HCT116 (cell line): ENCODE results near the gene PTGIR.

Experiments used
- CTCF ChIP-seq, 3 experiments: fragments of 200-600 bp in 1 of 3; sonication (generic) in 1 of 3; IDR thresholded peaks in 2 of 3; conservative IDR thresholded peaks in 1 of 3; 2 replicates each; pipeline ENCODE4 v1.5.1; 2012 to 2017; ENCODE audit warnings: low read depth in 2 of 3, low read length in 2 of 3, antibody characterized with exemption in 1 of 3, borderline replicate concordance in 1 of 3, control low read depth in 1 of 3, mild to moderate bottlenecking in 1 of 3, mixed read lengths in 1 of 3, mixed run types in 1 of 3, moderate library complexity in 1 of 3; ENCODE audit not compliant: insufficient read depth in 1 of 3
- ELF1 ChIP-seq: IDR thresholded peaks from 2 replicates; pipeline ENCODE4 v1.6.1; 2012; ENCODE audit warnings: low read depth, borderline replicate concordance
- EZH2 ChIP-seq: fragments of 200-600 bp; sonication (generic); IDR thresholded peaks from 2 replicates; pipeline ENCODE4 v1.6.1; 2017; ENCODE audit warnings: antibody characterized with exemption, mixed run types
- EZH2phosphoT487 ChIP-seq: fragments of 200-600 bp; IDR thresholded peaks from 2 replicates; pipeline ENCODE4 v1.6.1; 2018; ENCODE audit warnings: antibody characterized with exemption, borderline replicate concordance
- JUND ChIP-seq: IDR thresholded peaks from 2 replicates; pipeline ENCODE4 v1.6.1; 2012
- POLR2A ChIP-seq: IDR thresholded peaks from 2 replicates; pipeline ENCODE4 v1.7.0; 2011; ENCODE audit warnings: borderline replicate concordance; ENCODE audit not compliant: insufficient read depth, insufficient read length; ENCODE audit errors: extremely low read depth
- POLR2AphosphoS5 ChIP-seq: IDR thresholded peaks from 2 replicates; pipeline ENCODE4 v1.6.1; 2011; ENCODE audit warnings: mild to moderate bottlenecking, low read depth, low read length, moderate library complexity
- RAD21 ChIP-seq: IDR thresholded peaks from 2 replicates; pipeline ENCODE4 v1.6.1; 2012; ENCODE audit warnings: low read depth, mild to moderate bottlenecking
- REST ChIP-seq: IDR thresholded peaks from 2 replicates; pipeline ENCODE4 v1.6.1; 2012; ENCODE audit warnings: low read depth
- SP1 ChIP-seq: IDR thresholded peaks from 2 replicates; pipeline ENCODE4 v1.6.1; 2012; ENCODE audit warnings: low read depth
- YY1 ChIP-seq: IDR thresholded peaks from 2 replicates; pipeline ENCODE4 v1.6.1; 2011; ENCODE audit warnings: low read length, low read depth, moderate library complexity, mild to moderate bottlenecking; ENCODE audit not compliant: insufficient replicate concordance; ENCODE audit errors: extremely low read depth
- ZBTB33 ChIP-seq: IDR thresholded peaks from 2 replicates; pipeline ENCODE4 v1.6.1; 2011; ENCODE audit warnings: mild to moderate bottlenecking, low read length, moderate library complexity; ENCODE audit not compliant: insufficient replicate concordance; ENCODE audit errors: extremely low read depth
- ZNF274 ChIP-seq: fragments of 200-500 bp; sonication (Bioruptor generic); IDR thresholded peaks from 2 replicates; pipeline ENCODE4 v1.6.1; 2014; ENCODE audit warnings: mild to moderate bottlenecking, low read depth, low read length, inconsistent platforms

GRCh38 chr19:46639358-46640182 is 14.7 kb upstream of the PTGIR start:
- TF ChIP-seq RAD21 (no peak), POLR2A (no peak), POLR2AphosphoS5 (no peak), ELF1 (no peak), EZH2 (no peak), ZBTB33 (no peak), ZNF274 (no peak), CTCF (IDR thresholded peaks at IDR 0.05 in 2 of 3, conservative IDR thresholded peaks at IDR 0.05 in 1 of 3; ENCODE audit: borderline replicate concordance in 1 of 3, insufficient read depth in 1 of 3, low read depth in 2 of 3, low read length in 2 of 3) (no peak), REST (no peak), YY1 (no peak), SP1 (no peak), EZH2phosphoT487 (no peak), JUND (no peak)
